Measurements from ENCODE around the gene OR10A4.
"Not testable (repeated sequence)": the region's sequence is repeated elsewhere in the genome, so short reads cannot be mapped to it uniquely, and the experiment has no call there.

The OR10A4 gene

GRCh38 chr11:6876325-6876724, at the start of gene OR10A4:
Gene OR10A4 (plus strand): TSS chr11:6876625. CDS start chr11:6876648, 23 bp downstream.
- DNase-seq (ENCODE audit: low read depth in 2 of 2, low spot score in 1 of 2), result no peak

- DNase-seq (ENCODE audit: low read depth in 2 of 2, low spot score in 1 of 2), result no peak
Observed at GRCh38 chr11:6828103-6828502, 48.3 kb upstream of the OR10A4 start.

- no peak for DNase-seq (ENCODE audit: low read depth in 2 of 2, low spot score in 1 of 2)
Observed at GRCh38 chr11:6833356-6833755, 43.1 kb upstream of the OR10A4 start.

- DNase-seq (ENCODE audit: low read depth in 2 of 2, low spot score in 1 of 2), result no peak
Observed at GRCh38 chr11:6834021-6834420, 42.4 kb upstream of the OR10A4 start.

- no peak for DNase-seq (ENCODE audit: low read depth in 2 of 2, low spot score in 1 of 2)
Observed at GRCh38 chr11:6841694-6842093, 34.7 kb upstream of the OR10A4 start.

- no peak for DNase-seq (ENCODE audit: low read depth in 2 of 2, low spot score in 1 of 2)
Observed at GRCh38 chr11:6843670-6844069, 32.8 kb upstream of the OR10A4 start.

GRCh38 chr11:6844356-6844755, 32.1 kb upstream of the OR10A4 start:
- no peak for DNase-seq (ENCODE audit: low read depth in 2 of 2, low spot score in 1 of 2)

GRCh38 chr11:6845383-6845782, 31.0 kb upstream of the OR10A4 start, which contains the start of gene OR10A5:
Gene OR10A5 (plus strand): TSS chr11:6845683. CDS start chr11:6845683, 0 bp downstream.
- DNase-seq (ENCODE audit: low read depth in 2 of 2, low spot score in 1 of 2), result no peak

GRCh38 chr11:6850526-6850925, 25.9 kb upstream of the OR10A4 start:
- no peak for DNase-seq (ENCODE audit: low read depth in 2 of 2, low spot score in 1 of 2)

GRCh38 chr11:6854801-6855200, 21.6 kb upstream of the OR10A4 start:
- not testable (repeated sequence) for DNase-seq (ENCODE audit: low read depth in 2 of 2, low spot score in 1 of 2)

- no peak for DNase-seq (ENCODE audit: low read depth in 2 of 2, low spot score in 1 of 2)
Observed at GRCh38 chr11:6855971-6856541, 20.4 kb upstream of the OR10A4 start.

GRCh38 chr11:6856871-6857270, 19.6 kb upstream of the OR10A4 start:
- no peak for DNase-seq (ENCODE audit: low read depth in 2 of 2, low spot score in 1 of 2)

GRCh38 chr11:6862961-6863360, 13.5 kb upstream of the OR10A4 start, which contains the start of gene OR10A2:
Gene OR10A2 (plus strand): TSS chr11:6863057. CDS start chr11:6869755, 6,698 bp downstream.
- DNase-seq (ENCODE audit: low read depth in 2 of 2, low spot score in 1 of 2), result no peak

- no peak for DNase-seq (ENCODE audit: low read depth in 2 of 2, low spot score in 1 of 2)
Observed at GRCh38 chr11:6864438-6864837, 12.0 kb upstream of the OR10A4 start.

GRCh38 chr11:6871278-6871677, 5.1 kb upstream of the OR10A4 start:
- no peak for DNase-seq (ENCODE audit: low read depth in 2 of 2, low spot score in 1 of 2)

GRCh38 chr11:6875761-6876160, 664 bp upstream of the OR10A4 start:
- DNase-seq (ENCODE audit: low read depth in 2 of 2, low spot score in 1 of 2), result no peak

- no peak for DNase-seq (ENCODE audit: low read depth in 2 of 2, low spot score in 1 of 2)
Observed at GRCh38 chr11:6876914-6877313, 489 bp downstream of the OR10A4 start.

GRCh38 chr11:6882751-6883150, 6.3 kb downstream of the OR10A4 start:
- DNase-seq (ENCODE audit: low read depth in 2 of 2, low spot score in 1 of 2), result no peak

- not testable (repeated sequence) for DNase-seq (ENCODE audit: low read depth in 2 of 2, low spot score in 1 of 2)
Observed at GRCh38 chr11:6887711-6888110, 11.3 kb downstream of the OR10A4 start.

- DNase-seq (ENCODE audit: low read depth in 2 of 2, low spot score in 1 of 2), result no peak
Observed at GRCh38 chr11:6888830-6889229, 12.4 kb downstream of the OR10A4 start.

GRCh38 chr11:6889835-6890234, 13.4 kb downstream of the OR10A4 start:
- no peak for DNase-seq (ENCODE audit: low read depth in 2 of 2, low spot score in 1 of 2)

GRCh38 chr11:6892400-6892799, 16.0 kb downstream of the OR10A4 start, which contains the start of gene OR2D2:
Gene OR2D2 (minus strand): TSS chr11:6892500. CDS start chr11:6892500, 0 bp downstream.
- no peak for DNase-seq (ENCODE audit: low read depth in 2 of 2, low spot score in 1 of 2)

- no peak for DNase-seq (ENCODE audit: low read depth in 2 of 2, low spot score in 1 of 2)
Observed at GRCh38 chr11:6894097-6894496, 17.7 kb downstream of the OR10A4 start.
